ENCODE results near the gene CADPS2.
A peak's percentile ranks its signal among the peaks of the same experiment; 100 is the strongest.

CADPS2 gene

GRCh38 chr7:122304319-122304975 is 581.8 kb downstream of the CADPS2 start, which contains the start of gene FEZF1:
Gene FEZF1 (minus strand): TSS chr7:122304750. CDS start chr7:122304437, 313 bp downstream.
- DNase-seq (ENCODE audit: low spot score) (no peak), ATAC-seq (ENCODE audit: low read depth) (peak; percentile 27; the same call in 1 of the 3 replicates)
- no peaks in the 10 kb centered on the region for H3K4me1 ChIP-seq (ENCODE audit: insufficient read depth, poor library complexity, severe bottlenecking)
- H3K9me3 ChIP-seq (ENCODE audit: severe bottlenecking): no peaks in the 10 kb centered on the region
- peaks cover 100% of the 10 kb centered on the region for H3K27me3 ChIP-seq (ENCODE audit: insufficient read depth, poor library complexity, severe bottlenecking)
- no peak for TF ChIP-seq CTCF (IDR thresholded peaks at IDR 0.05; ENCODE audit: poor library complexity, severe bottlenecking)
- H3K27ac ChIP-seq (ENCODE audit: poor library complexity, severe bottlenecking): no peak within 1 kb of the TSS
- no peak within 1 kb of the TSS for H3K4me3 ChIP-seq (ENCODE audit: severe bottlenecking)
- H3K36me3 ChIP-seq (ENCODE audit: low read depth): no peaks in the 10 kb centered on the region

GRCh38 chr7:122303531-122304318 is 582.5 kb downstream of the CADPS2 start:
- Histone ChIP-seq H3K27me3 (ENCODE audit: insufficient read depth, poor library complexity, severe bottlenecking) (peaks cover 100% of the 10 kb centered on the region), H3K4me1 (ENCODE audit: insufficient read depth, poor library complexity, severe bottlenecking) (no peaks in the 10 kb centered on the region), H3K36me3 (ENCODE audit: low read depth) (no peaks in the 10 kb centered on the region), H3K27ac (ENCODE audit: poor library complexity, severe bottlenecking) (no peak overlapping the region), H3K4me3 (ENCODE audit: severe bottlenecking) (no peak overlapping the region), H3K9me3 (ENCODE audit: severe bottlenecking) (no peaks in the 10 kb centered on the region)
- DNase-seq (ENCODE audit: low spot score) (no peak), ATAC-seq (ENCODE audit: low read depth) (no peak)
- TF ChIP-seq CTCF (IDR thresholded peaks at IDR 0.05; ENCODE audit: poor library complexity, severe bottlenecking): no peak

- no peak overlapping the region for H3K4me3 ChIP-seq (ENCODE audit: severe bottlenecking)
- DNase-seq (ENCODE audit: low spot score): no peak
- H3K27ac ChIP-seq (ENCODE audit: poor library complexity, severe bottlenecking): no peak overlapping the region
Observed at GRCh38 chr7:122302761-122303530, 583.3 kb downstream of the CADPS2 start.

More at GRCh38 chr7:122302761-122303530, 583.3 kb downstream of the CADPS2 start:
- H3K9me3 ChIP-seq (ENCODE audit: severe bottlenecking): no peaks in the 10 kb centered on the region
- H3K4me1 ChIP-seq (ENCODE audit: insufficient read depth, poor library complexity, severe bottlenecking): no peaks in the 10 kb centered on the region
- TF ChIP-seq CTCF (IDR thresholded peaks at IDR 0.05; ENCODE audit: poor library complexity, severe bottlenecking): no peak
- no peaks in the 10 kb centered on the region for H3K36me3 ChIP-seq (ENCODE audit: low read depth)
- no peak for ATAC-seq (ENCODE audit: low read depth)
- peaks cover 100% of the 10 kb centered on the region for H3K27me3 ChIP-seq (ENCODE audit: insufficient read depth, poor library complexity, severe bottlenecking)
